Prostate gland (tissue), 2 donors: ENCODE results near the gene RAD51B. TPM values are rescaled to one million over a fixed set of nuclear protein-coding genes. Genes with fewer than 3 reads are reported as not detected.

Experiments used
- DNase-seq: peaks from one replicate; pipeline ENCODE4 v3.0.0-alpha.2; 2019; ENCODE audit warnings: low spot score
- H3K27ac ChIP-seq, 2 donors: fragments of 200-600 bp; sonication (generic); 2 replicates each; pipeline ENCODE4 v1.5.1; 2017 to 2019
- H3K27me3 ChIP-seq: fragments of 200-600 bp; sonication (generic); replicated peaks from 2 replicates; pipeline ENCODE4 v1.5.1; 2019; ENCODE audit not compliant: insufficient read depth
- H3K36me3 ChIP-seq, 2 donors: fragments of 200-600 bp; sonication (generic); 1 replicate in 1 of 2; 2 replicates in 1 of 2; pipeline versions ENCODE4 v1.5.1 to v1.8.1; 2017 to 2019
- H3K4me1 ChIP-seq: fragments of 200-600 bp; sonication (generic); replicated peaks from 2 replicates; pipeline ENCODE4 v1.5.1; 2019
- H3K4me3 ChIP-seq, 2 donors: fragments of 200-600 bp; sonication (generic); 2 replicates each; pipeline ENCODE4 v1.5.1; 2017 to 2019
- H3K9me3 ChIP-seq: fragments of 200-600 bp; sonication (generic); 2 replicates; pipeline ENCODE4 v1.5.1; 2017
- POLR2A ChIP-seq: fragments of 450-650 bp; IDR thresholded peaks from one replicate; pipeline ENCODE4 v1.6.1; 2016; ENCODE audit warnings: antibody characterized with exemption, mild to moderate bottlenecking
- POLR2AphosphoS5 ChIP-seq: sonication (generic); formaldehyde crosslinking; IDR thresholded peaks from one replicate; pipeline ENCODE4 v1.6.1; 2017; ENCODE audit warnings: antibody characterized with exemption
- WGBS: methylation state at CpG from one replicate; pipeline ENCODE4 v1.1.5; 2018; 5-methylcytosine and 5-hydroxymethylcytosine counted together
- intact Hi-C: fragments of 100-400 bp; cut with DNase I; formaldehyde crosslinking; loops from one replicate; pipeline ENCODE4 v1.14.2; 2022
- total RNA-seq, 2 donors: library from RNA; depleted of rRNA; stranded (reverse); fragments of >200 nt; gene quantifications; one replicate each; pipeline ENCODE4 v1.1.0, GENCODE V29; 2016
- TF ChIP-seq, protein P1 (sequence below), 4 experiments: fragments of 200-600 bp in 2 of 4; fragments of 450-650 bp in 2 of 4; sonication (generic) in 2 of 4; IDR thresholded peaks; 1 replicate in 3 of 4; 2 replicates in 1 of 4; pipeline ENCODE4 v1.5.1; 2016 to 2019; ENCODE audit warnings: antibody characterized with exemption in 4 of 4, mild to moderate bottlenecking in 2 of 4, moderate library complexity in 2 of 4

Gene RAD51B
- total RNA-seq, 2 donors from 2014 or later = 14.9 to 35.8 TPM

DNA sequence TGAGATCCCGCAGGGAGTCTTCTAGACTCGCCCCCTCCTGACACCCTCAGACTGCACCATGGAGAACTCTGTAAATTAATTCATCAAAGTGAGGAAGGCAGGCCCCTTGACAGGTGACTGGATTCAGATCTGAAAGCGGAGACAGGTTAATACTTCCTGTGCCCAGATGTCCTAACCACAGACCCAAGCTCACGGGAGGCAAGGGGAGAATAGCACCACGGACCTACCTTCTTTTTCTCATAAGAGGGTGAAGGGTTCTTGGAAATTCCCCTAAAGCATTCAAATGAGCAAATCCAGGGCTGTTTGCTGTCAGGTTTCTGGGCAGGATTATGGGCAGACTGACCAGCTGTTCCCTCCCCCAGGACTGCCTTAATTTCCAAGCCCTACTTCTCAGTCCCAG, 803.3 kb downstream of the RAD51B start:
- no peaks in the 10 kb centered on the region for H3K27me3 ChIP-seq
- no peaks in the 10 kb centered on the region for H3K9me3 ChIP-seq
- intact Hi-C loops = no loop called here
- H3K4me1 ChIP-seq = no peaks in the 10 kb centered on the region
- WGBS = 86% methylated on average over 5 of the region's 5 CpGs
- no peaks in the 10 kb centered on the region for H3K36me3 ChIP-seq
- no peak for TF ChIP-seq POLR2AphosphoS5
- TF ChIP-seq, protein P1, sequence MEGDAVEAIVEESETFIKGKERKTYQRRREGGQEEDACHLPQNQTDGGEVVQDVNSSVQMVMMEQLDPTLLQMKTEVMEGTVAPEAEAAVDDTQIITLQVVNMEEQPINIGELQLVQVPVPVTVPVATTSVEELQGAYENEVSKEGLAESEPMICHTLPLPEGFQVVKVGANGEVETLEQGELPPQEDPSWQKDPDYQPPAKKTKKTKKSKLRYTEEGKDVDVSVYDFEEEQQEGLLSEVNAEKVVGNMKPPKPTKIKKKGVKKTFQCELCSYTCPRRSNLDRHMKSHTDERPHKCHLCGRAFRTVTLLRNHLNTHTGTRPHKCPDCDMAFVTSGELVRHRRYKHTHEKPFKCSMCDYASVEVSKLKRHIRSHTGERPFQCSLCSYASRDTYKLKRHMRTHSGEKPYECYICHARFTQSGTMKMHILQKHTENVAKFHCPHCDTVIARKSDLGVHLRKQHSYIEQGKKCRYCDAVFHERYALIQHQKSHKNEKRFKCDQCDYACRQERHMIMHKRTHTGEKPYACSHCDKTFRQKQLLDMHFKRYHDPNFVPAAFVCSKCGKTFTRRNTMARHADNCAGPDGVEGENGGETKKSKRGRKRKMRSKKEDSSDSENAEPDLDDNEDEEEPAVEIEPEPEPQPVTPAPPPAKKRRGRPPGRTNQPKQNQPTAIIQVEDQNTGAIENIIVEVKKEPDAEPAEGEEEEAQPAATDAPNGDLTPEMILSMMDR (IDR thresholded peaks at IDR 0.05) = no peak
- H3K27ac ChIP-seq = no peak overlapping the region
- no peak for DNase-seq
- H3K4me3 ChIP-seq = no peak overlapping the region

DNA sequence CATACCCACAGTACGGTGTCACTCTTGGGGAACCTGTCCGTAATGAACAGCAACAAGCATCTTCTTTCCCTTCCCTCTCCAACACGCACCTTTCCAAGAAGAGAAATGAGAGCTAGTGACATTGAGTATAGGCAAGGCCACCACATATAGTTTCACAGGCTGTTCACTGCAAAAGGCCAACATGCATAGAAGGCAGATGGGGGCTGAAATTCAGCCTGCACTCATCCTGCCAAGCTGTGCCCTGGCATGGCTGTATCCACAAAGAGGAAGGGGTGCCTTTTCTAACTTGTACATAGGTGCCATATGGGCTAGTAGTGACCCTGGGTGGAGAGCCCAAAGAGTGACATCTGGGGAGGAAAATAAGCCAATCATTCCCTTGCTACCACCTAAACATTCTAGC, 803.7 kb downstream of the RAD51B start:
- no peak for TF ChIP-seq POLR2AphosphoS5
- TF ChIP-seq POLR2A = no peak
- TF ChIP-seq, protein P1 (IDR thresholded peaks at IDR 0.05) = no peak

DNA sequence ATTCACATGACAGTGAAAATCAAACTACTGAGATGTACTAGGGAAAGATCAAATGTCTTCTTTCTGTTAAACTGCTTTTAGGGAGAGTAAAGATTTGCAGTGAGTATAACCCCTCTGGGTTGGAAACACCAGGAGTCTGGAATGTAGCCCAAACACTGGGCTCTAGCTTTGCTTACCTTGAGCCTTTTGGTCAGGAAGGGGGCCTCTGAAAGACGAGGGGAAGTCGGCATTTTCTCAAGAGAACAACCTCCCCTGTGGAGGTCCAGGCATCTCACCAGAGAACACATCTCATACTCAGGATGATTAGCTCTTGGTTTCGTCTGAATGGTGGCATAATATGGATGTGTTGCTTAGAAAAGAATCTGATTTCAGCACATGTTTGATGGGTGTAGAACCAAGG, 804.2 kb downstream of the RAD51B start:
- Histone ChIP-seq H3K9me3 (no peaks in the 10 kb centered on the region), H3K4me3 (no peak overlapping the region), H3K36me3 (no peaks in the 10 kb centered on the region), H3K4me1 (peaks cover 5% of the 10 kb centered on the region), H3K27me3 (no peaks in the 10 kb centered on the region), H3K27ac (no peak overlapping the region)
- WGBS = 64% methylated on average over 3 of the region's 3 CpGs
- no peak for DNase-seq
- intact Hi-C loops = no loop called here
- TF ChIP-seq POLR2A (no peak), POLR2AphosphoS5 (no peak)
- TF ChIP-seq, protein P1 (IDR thresholded peaks at IDR 0.05) = no peak

More for the DNA sequence above, 803.7 kb downstream of the RAD51B start:
- Histone ChIP-seq H3K27me3 (no peaks in the 10 kb centered on the region), H3K4me3 (no peak overlapping the region), H3K36me3 (no peaks in the 10 kb centered on the region), H3K27ac (no peak overlapping the region), H3K9me3 (no peaks in the 10 kb centered on the region), H3K4me1 (peaks cover 1% of the 10 kb centered on the region)
- DNase-seq = no peak
- WGBS = 94% methylated on average over 3 of the region's 3 CpGs
- intact Hi-C loops = no loop called here

DNA sequence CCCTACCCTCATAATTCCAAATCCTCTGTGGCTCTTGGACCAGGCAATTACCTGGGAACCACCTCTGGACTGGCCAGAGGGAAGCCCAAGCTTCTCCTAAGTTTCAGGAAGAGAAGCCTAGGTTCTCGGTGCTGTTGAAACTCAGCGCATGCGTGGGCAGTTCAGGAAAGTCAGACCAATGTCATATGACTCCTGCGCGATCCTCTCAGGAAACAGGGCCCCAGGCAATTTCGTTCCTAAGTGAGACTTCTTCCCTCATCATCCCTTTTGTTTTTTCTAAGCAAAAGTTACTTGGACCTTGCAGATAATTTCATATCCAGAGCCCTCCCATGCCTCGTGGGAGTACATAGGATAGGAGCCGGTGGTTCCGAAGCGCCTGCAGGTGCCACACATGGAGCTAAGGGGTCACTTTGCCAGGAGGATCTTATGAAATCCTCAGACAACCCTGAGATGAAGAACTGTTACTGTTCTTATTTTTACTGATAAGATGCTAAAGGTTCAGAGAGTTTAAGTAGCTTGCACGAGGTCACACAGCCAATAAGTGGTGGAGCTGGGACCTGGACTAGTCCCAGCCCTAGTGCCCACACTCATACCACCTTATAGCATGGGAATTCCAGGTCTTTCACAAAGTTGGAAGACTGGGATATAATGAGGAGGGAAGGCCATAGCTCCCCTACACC, 805.1 kb downstream of the RAD51B start:
- no peaks in the 10 kb centered on the region for H3K27me3 ChIP-seq
- intact Hi-C loops = no loop called here
- no peak for DNase-seq
- 94% methylated on average over 11 of the region's 11 CpGs for WGBS
- H3K27ac ChIP-seq = no peak overlapping the region
- TF ChIP-seq, protein P1 (IDR thresholded peaks at IDR 0.05) = no peak
- no peak for TF ChIP-seq POLR2AphosphoS5
- H3K9me3 ChIP-seq = no peaks in the 10 kb centered on the region
- peaks cover 5% of the 10 kb centered on the region for H3K4me1 ChIP-seq
- H3K36me3 ChIP-seq = no peaks in the 10 kb centered on the region
- H3K4me3 ChIP-seq = no peak overlapping the region

DNA sequence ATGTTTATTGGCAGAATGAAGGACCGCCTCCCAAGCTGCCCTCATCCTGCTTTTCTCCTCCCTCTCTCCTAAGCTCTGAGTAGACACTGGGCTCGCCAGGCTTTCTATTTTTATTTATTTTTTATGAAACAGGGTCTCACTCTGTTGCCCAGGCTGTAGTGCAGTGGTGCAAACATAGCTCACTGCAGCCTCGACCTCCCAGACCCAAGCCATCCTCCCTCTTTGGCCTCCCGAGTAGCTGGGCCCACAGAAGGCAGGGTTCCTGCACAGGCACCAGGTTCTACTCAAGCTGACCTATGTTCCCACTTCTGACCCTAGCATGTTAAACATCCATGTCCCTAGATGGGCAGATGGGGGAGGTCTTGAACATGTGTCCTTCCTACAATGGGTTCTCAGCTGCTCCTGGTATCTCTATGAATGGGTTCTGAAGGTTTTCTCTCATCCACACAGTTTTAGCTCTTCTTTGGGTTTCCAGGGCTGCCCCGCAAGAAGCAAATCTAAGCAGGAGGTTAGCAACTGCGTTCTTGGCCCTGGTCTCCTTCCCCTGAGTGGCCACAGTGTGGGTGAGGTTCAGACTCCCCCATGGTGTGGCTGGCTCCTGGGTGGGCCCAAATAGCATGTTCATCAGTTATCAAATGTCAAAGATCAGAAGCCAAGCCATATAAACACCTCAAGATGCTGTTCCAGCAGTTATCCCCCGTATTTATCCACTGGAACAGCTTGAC, 805.9 kb downstream of the RAD51B start:
- Histone ChIP-seq H3K27me3 (no peaks in the 10 kb centered on the region), H3K27ac (no peak overlapping the region), H3K36me3 (no peaks in the 10 kb centered on the region), H3K4me1 (peaks cover 5% of the 10 kb centered on the region), H3K4me3 (no peak overlapping the region), H3K9me3 (no peaks in the 10 kb centered on the region)
- no peak for TF ChIP-seq POLR2AphosphoS5
- DNase-seq = no peak
- intact Hi-C loops = no loop called here
- WGBS = 92% methylated on average over 7 of the region's 7 CpGs
